Neural progenitor cell (in vitro differentiated cells): Measurements from ENCODE around the gene PIGM. TPM values are rescaled to one million over a fixed set of nuclear protein-coding genes. Genes with fewer than 3 reads are reported as not detected.

ENCODE experiments used
- DNase-seq: peaks from one replicate; pipeline ENCODE4 v3.0.0-alpha.2; 2016; ENCODE audit warnings: low spot score
- H2AFZ ChIP-seq: fragments of 200-600 bp; sonication (generic); replicated peaks from 2 replicates; pipeline ENCODE4 v1.6.1; 2016; ENCODE audit warnings: antibody characterized with exemption
- H3F3A ChIP-seq: fragments of 200-600 bp; sonication (generic); 2 replicates; pipeline ENCODE4 v1.6.1; 2016; ENCODE audit warnings: antibody characterized with exemption, low read depth
- H3K27ac ChIP-seq: fragments of 200-600 bp; sonication (generic); 2 replicates; pipeline ENCODE4 v1.5.1; 2016; ENCODE audit warnings: mild to moderate bottlenecking
- H3K27me3 ChIP-seq: fragments of 200-600 bp; sonication (generic); 2 replicates; pipeline ENCODE4 v1.6.1; 2016; ENCODE audit warnings: mild to moderate bottlenecking, moderate library complexity
- H3K36me3 ChIP-seq: fragments of 200-600 bp; sonication (generic); 2 replicates; pipeline ENCODE4 v1.5.1; 2016
- H3K4me1 ChIP-seq: fragments of 200-600 bp; sonication (generic); 2 replicates; pipeline ENCODE4 v1.6.1; 2016; ENCODE audit warnings: mixed run types
- H3K4me2 ChIP-seq: fragments of 200-600 bp; sonication (generic); 2 replicates; pipeline ENCODE4 v1.6.1; 2016
- H3K4me3 ChIP-seq: fragments of 200-600 bp; sonication (generic); 2 replicates; pipeline ENCODE4 v1.5.1; 2016
- H3K79me2 ChIP-seq: fragments of 200-600 bp; sonication (generic); 2 replicates; pipeline ENCODE4 v1.6.1; 2016; ENCODE audit warnings: low read depth
- H3K9ac ChIP-seq: fragments of 200-600 bp; sonication (generic); 2 replicates; pipeline ENCODE4 v1.6.1; 2016
- H3K9me3 ChIP-seq: fragments of 200-600 bp; sonication (generic); 2 replicates; pipeline ENCODE4 v1.5.1; 2016; ENCODE audit warnings: low read depth
- H4K20me1 ChIP-seq: fragments of 200-600 bp; sonication (generic); 2 replicates; pipeline ENCODE4 v1.6.1; 2016; ENCODE audit warnings: low read depth
- H3K27ac Mint-ChIP-seq: 3 replicates; pipeline ENCODE4 v1.8.0; 2021; ENCODE audit warnings: mixed read lengths
- H3K27me3 Mint-ChIP-seq: 2 replicates; pipeline ENCODE4 v1.8.0; 2022; ENCODE audit warnings: low read depth, mild to moderate bottlenecking, inconsistent platforms, moderate library complexity, mixed read lengths; ENCODE audit not compliant: insufficient read depth
- H3K36me3 Mint-ChIP-seq: 3 replicates; pipeline ENCODE4 v1.8.0; 2021; ENCODE audit warnings: mixed read lengths
- H3K4me1 Mint-ChIP-seq: 3 replicates; pipeline ENCODE4 v1.8.0; 2021; ENCODE audit warnings: mixed read lengths
- H3K4me3 Mint-ChIP-seq: 3 replicates; pipeline ENCODE4 v1.8.0; 2021; ENCODE audit warnings: mild to moderate bottlenecking, moderate library complexity, mixed read lengths
- H3K9me3 Mint-ChIP-seq: 3 replicates; pipeline ENCODE4 v1.8.0; 2020; ENCODE audit warnings: mixed read lengths
- CTCF ChIP-seq: fragments of 200-600 bp; sonication (generic); IDR thresholded peaks from 2 replicates; pipeline ENCODE4 v1.5.1; 2017; ENCODE audit warnings: antibody characterized with exemption, mild to moderate bottlenecking
- EZH2 ChIP-seq: fragments of 200-600 bp; sonication (generic); IDR thresholded peaks from 2 replicates; pipeline ENCODE4 v1.6.1; 2017; ENCODE audit warnings: antibody characterized with exemption, mild to moderate bottlenecking, moderate library complexity
- EZH2phosphoT487 ChIP-seq: fragments of 200-600 bp; sonication (generic); IDR thresholded peaks from 2 replicates; pipeline ENCODE4 v1.6.1; 2017; ENCODE audit warnings: antibody characterized with exemption
- total RNA-seq: library from RNA; depleted of rRNA; stranded (reverse); fragments of >200 nt; gene quantifications from 2 replicates; pipeline ENCODE4 v1.2.3, GENCODE V29; 2015; ENCODE audit warnings: low replicate concordance

Gene PIGM
- total RNA-seq, 1 donor from 2014 or later, result 7.1 TPM

GRCh38 chr1:160045653-160046052 is 13.9 kb upstream of the PIGM start:
- Histone ChIP-seq H2AFZ (no peak overlapping the region), H3K36me3 (no peaks in the 10 kb centered on the region), H3F3A (peaks cover 36% of the 10 kb centered on the region), H3K27ac (no peak overlapping the region), H4K20me1 (no peaks in the 10 kb centered on the region), H3K79me2 (no peaks in the 10 kb centered on the region), H3K4me1 (peaks cover 32% of the 10 kb centered on the region), H3K27me3 (peaks cover 13% of the 10 kb centered on the region), H3K9ac (no peak overlapping the region), H3K4me2 (no peak overlapping the region), H3K4me3 (no peak overlapping the region), H3K9me3 (no peaks in the 10 kb centered on the region)
- Mint-ChIP-seq H3K27me3 (peaks cover 7% of the 10 kb centered on the region), H3K9me3 (no peaks in the 10 kb centered on the region), H3K36me3 (no peaks in the 10 kb centered on the region), H3K4me3 (no peak overlapping the region), H3K4me1 (peaks cover 28% of the 10 kb centered on the region), H3K27ac (no peak overlapping the region)
- DNase-seq, result no peak
- TF ChIP-seq EZH2phosphoT487, result no peak
- no peak for TF ChIP-seq CTCF
- TF ChIP-seq EZH2, result no peak

GRCh38 chr1:160043543-160043942 is 11.8 kb upstream of the PIGM start:
- DNase-seq, result no peak
- Histone ChIP-seq H3F3A (peaks cover 33% of the 10 kb centered on the region), H3K9me3 (no peaks in the 10 kb centered on the region), H3K4me3 (no peak overlapping the region), H3K36me3 (no peaks in the 10 kb centered on the region), H3K9ac (no peak overlapping the region), H2AFZ (no peak overlapping the region), H3K4me2 (no peak overlapping the region), H3K79me2 (no peaks in the 10 kb centered on the region), H4K20me1 (no peaks in the 10 kb centered on the region), H3K27ac (no peak overlapping the region), H3K27me3 (peaks cover 13% of the 10 kb centered on the region), H3K4me1 (peaks cover 24% of the 10 kb centered on the region)
- no peak overlapping the region for H3K4me3 Mint-ChIP-seq
- H3K27ac Mint-ChIP-seq, result no peak overlapping the region
- H3K4me1 Mint-ChIP-seq, result peaks cover 19% of the 10 kb centered on the region
- no peaks in the 10 kb centered on the region for H3K9me3 Mint-ChIP-seq
- no peaks in the 10 kb centered on the region for H3K36me3 Mint-ChIP-seq
- H3K27me3 Mint-ChIP-seq, result peaks cover 4% of the 10 kb centered on the region
- no peak for TF ChIP-seq EZH2

- Histone ChIP-seq H3K36me3 (no peaks in the 10 kb centered on the region), H3K27ac (no peak overlapping the region), H3K9ac (no peak overlapping the region), H3K27me3 (peaks cover 4% of the 10 kb centered on the region), H3K79me2 (no peaks in the 10 kb centered on the region), H3K4me1 (no peaks in the 10 kb centered on the region), H3K4me2 (no peak overlapping the region), H3F3A (peaks cover 5% of the 10 kb centered on the region), H4K20me1 (no peaks in the 10 kb centered on the region), H2AFZ (no peak overlapping the region), H3K4me3 (no peak overlapping the region), H3K9me3 (no peaks in the 10 kb centered on the region)
- H3K27me3 Mint-ChIP-seq, result peaks cover 4% of the 10 kb centered on the region
- H3K4me1 Mint-ChIP-seq, result no peaks in the 10 kb centered on the region
- no peak for DNase-seq
- no peak overlapping the region for H3K4me3 Mint-ChIP-seq
- H3K9me3 Mint-ChIP-seq, result no peaks in the 10 kb centered on the region
- H3K36me3 Mint-ChIP-seq, result no peaks in the 10 kb centered on the region
- no peak for TF ChIP-seq EZH2phosphoT487
- TF ChIP-seq EZH2, result no peak
- no peak for TF ChIP-seq CTCF
- no peak overlapping the region for H3K27ac Mint-ChIP-seq
These were observed 8.7 kb upstream of the PIGM start for GRCh38 chr1:160040476-160040875.

GRCh38 chr1:160032165-160032820 is 503 bp upstream of the PIGM start:
- Mint-ChIP-seq H3K9me3 (no peaks in the 10 kb centered on the region), H3K36me3 (no peaks in the 10 kb centered on the region), H3K27me3 (peaks cover 3% of the 10 kb centered on the region), H3K27ac (peak overlapping the region; percentile 89), H3K4me3 (peak overlapping the region; percentile 98), H3K4me1 (peaks cover 17% of the 10 kb centered on the region)
- DNase-seq, result peak; percentile 36
- H3K79me2 ChIP-seq, result peaks cover 20% of the 10 kb centered on the region
- H3F3A ChIP-seq, result peaks cover 21% of the 10 kb centered on the region
- no peak overlapping the region for H3K27ac ChIP-seq
- H3K9ac ChIP-seq, result peak overlapping the region; percentile 43
- H3K4me1 ChIP-seq, result peaks cover 19% of the 10 kb centered on the region
- H4K20me1 ChIP-seq, result peaks cover 9% of the 10 kb centered on the region
- H3K4me3 ChIP-seq, result peak overlapping the region; percentile 91
- peak overlapping the region; percentile 94 for H2AFZ ChIP-seq
- TF ChIP-seq CTCF (no peak), EZH2 (no peak), EZH2phosphoT487 (no peak)
- H3K9me3 ChIP-seq, result no peaks in the 10 kb centered on the region
- no peaks in the 10 kb centered on the region for H3K36me3 ChIP-seq
- H3K27me3 ChIP-seq, result peaks cover 22% of the 10 kb centered on the region
- H3K4me2 ChIP-seq, result peak overlapping the region; percentile 94
